ENCODE measurements around the gene NAMPT.

DNA sequence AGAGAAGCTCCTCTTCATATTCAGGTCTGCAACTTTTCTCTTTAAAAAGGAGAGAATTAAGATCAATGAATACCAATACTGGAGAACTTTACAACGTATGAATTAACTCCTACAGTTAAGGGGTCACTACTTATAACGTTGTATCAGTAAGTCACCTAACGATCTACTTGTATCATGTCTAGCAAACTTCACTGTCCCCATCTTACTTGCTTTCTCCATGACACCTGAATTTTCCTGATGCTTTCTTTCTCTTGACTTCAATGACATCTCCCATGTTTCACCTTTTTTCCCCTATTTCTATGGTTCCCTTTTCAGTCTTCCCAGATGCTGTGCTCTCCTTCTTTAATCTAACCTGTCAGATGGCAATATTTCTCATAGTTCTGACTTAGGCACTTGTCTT, 19.6 kb downstream of the NAMPT start:
- TF ChIP-seq EP300 (IDR thresholded peaks at IDR 0.05) (no peak), POLR2A (IDR thresholded peaks at IDR 0.05) (no peak), POLR2AphosphoS5 (IDR thresholded peaks at IDR 0.05) (no peak)
- TF ChIP-seq, protein P1, sequence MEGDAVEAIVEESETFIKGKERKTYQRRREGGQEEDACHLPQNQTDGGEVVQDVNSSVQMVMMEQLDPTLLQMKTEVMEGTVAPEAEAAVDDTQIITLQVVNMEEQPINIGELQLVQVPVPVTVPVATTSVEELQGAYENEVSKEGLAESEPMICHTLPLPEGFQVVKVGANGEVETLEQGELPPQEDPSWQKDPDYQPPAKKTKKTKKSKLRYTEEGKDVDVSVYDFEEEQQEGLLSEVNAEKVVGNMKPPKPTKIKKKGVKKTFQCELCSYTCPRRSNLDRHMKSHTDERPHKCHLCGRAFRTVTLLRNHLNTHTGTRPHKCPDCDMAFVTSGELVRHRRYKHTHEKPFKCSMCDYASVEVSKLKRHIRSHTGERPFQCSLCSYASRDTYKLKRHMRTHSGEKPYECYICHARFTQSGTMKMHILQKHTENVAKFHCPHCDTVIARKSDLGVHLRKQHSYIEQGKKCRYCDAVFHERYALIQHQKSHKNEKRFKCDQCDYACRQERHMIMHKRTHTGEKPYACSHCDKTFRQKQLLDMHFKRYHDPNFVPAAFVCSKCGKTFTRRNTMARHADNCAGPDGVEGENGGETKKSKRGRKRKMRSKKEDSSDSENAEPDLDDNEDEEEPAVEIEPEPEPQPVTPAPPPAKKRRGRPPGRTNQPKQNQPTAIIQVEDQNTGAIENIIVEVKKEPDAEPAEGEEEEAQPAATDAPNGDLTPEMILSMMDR (IDR thresholded peaks at IDR 0.05), result no peak
